Smooth muscle cell of bladder (primary cell): ENCODE measurements around the gene C9orf85. TPM values are rescaled to one million over a fixed set of nuclear protein-coding genes. Genes with fewer than 3 reads are reported as not detected.

Experiments
- total RNA-seq: library from RNA; depleted of rRNA; stranded (reverse); fragments of >200 nt; gene quantifications from 2 replicates; pipeline ENCODE4 v1.2.3, GENCODE V29; 2014

The C9orf85 gene, protein sequence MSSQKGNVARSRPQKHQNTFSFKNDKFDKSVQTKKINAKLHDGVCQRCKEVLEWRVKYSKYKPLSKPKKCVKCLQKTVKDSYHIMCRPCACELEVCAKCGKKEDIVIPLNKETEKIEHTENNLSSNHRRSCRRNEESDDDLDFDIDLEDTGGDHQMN
- total RNA-seq = 13.6 and 14.1 TPM in 2 replicates

GRCh38 chr9:71911061-71911907 is at the start of gene C9orf85, which contains the start of gene ABHD17B:
C9orf85 (plus strand) TSS chr9:71911639; CDS start chr9:71911735, 96 bp downstream.
ABHD17B (minus strand) TSS chr9:71911193; CDS start chr9:71875080, 36,113 bp downstream.

Other genes starting within 250 kb of the C9orf85 start
- gene CEMIP2, start 143.1 kb upstream of the C9orf85 start, total RNA-seq = 40.0 and 65.6 TPM in 2 replicates
- 14.8 and 20.7 TPM in 2 replicates for gene ABHD17B, start 446 bp upstream of the C9orf85 start, total RNA-seq
- gene C9orf57, start 149.0 kb downstream of the C9orf85 start, total RNA-seq = not detected in 2 replicates
- gene GDA, start 237.8 kb downstream of the C9orf85 start, total RNA-seq = not detected in 2 replicates